ENCODE measurements around the gene GAGE13.
"Not testable (repeated sequence)": the region's sequence is repeated elsewhere in the genome, so short reads cannot be mapped to it uniquely, and the experiment has no call there.

GRCh38 chrX:49321737-49322136 is 9.6 kb upstream of the GAGE13 start, which contains the start of gene GAGE12J:
- TF ChIP-seq CTCF (IDR thresholded peaks at IDR 0.05; ENCODE audit: low read length); EZH2 (IDR thresholded peaks at IDR 0.05; ENCODE audit: borderline replicate concordance, low read length): not testable (repeated sequence)

All from OCI-LY1 (cell line).